ENCODE measurements around the gene OVCA2. TPM values are rescaled to one million over a fixed set of nuclear protein-coding genes. Genes with fewer than 3 reads are reported as not detected.

OVCA2 gene
- total RNA-seq, 1 experiment from 2014 or later, result 27.3 TPM

GRCh38 chr17:2015314-2015713 is 26.5 kb upstream of the OVCA2 start:
- no peak overlapping the region for H3K4me2 ChIP-seq (ENCODE audit: low read length)
- H3K36me3 ChIP-seq (ENCODE audit: control insufficient read depth in 1 of 2, insufficient read depth in 2 of 2, low read length in 2 of 2), result no peaks in the 10 kb centered on the region
- RAD21 ChIA-PET (ENCODE audit: low non-redundant PET in 1 of 2, low total read pairs in 2 of 2, uncharacterized antibody in 2 of 2, unreplicated experiment in 2 of 2), result no interaction called here
- no peaks in the 10 kb centered on the region; a peak in 1 of 4 replicates for H3K9me3 ChIP-seq (ENCODE audit: control insufficient read depth in 1 of 2, insufficient read depth in 1 of 2, low read depth in 1 of 2, low read length in 2 of 2)
- no peak overlapping the region for H3K4me3 ChIP-seq (replicated peaks in 1 of 2; ENCODE audit: low read depth in 1 of 2, low read length in 2 of 2)
- H3K79me2 ChIP-seq (ENCODE audit: insufficient read depth, low read length), result no peaks in the 10 kb centered on the region
- CTCF ChIA-PET, result no interaction called here
- H4K20me1 ChIP-seq (ENCODE audit: insufficient read depth), result no peaks in the 10 kb centered on the region
- no peak overlapping the region for H2AFZ ChIP-seq (ENCODE audit: low read depth, low read length, poor library complexity, severe bottlenecking)
- no peak overlapping the region for H3K27ac ChIP-seq (ENCODE audit: low read depth, low read length)
- TF ChIP-seq SIN3A (IDR thresholded peaks at IDR 0.05; ENCODE audit: low read depth) (no peak), RAD21 (IDR thresholded peaks at IDR 0.05; ENCODE audit: low read depth) (no peak), EZH2phosphoT487 (IDR thresholded peaks at IDR 0.05; ENCODE audit: borderline replicate concordance) (no peak), ZNF274 (IDR thresholded peaks at IDR 0.05; ENCODE audit: low read depth, low read length) (no peak), CTCF (IDR thresholded peaks at IDR 0.05 in 2 of 3, conservative IDR thresholded peaks at IDR 0.05 in 1 of 3; ENCODE audit: borderline replicate concordance in 1 of 3, insufficient read depth in 1 of 3, low read depth in 2 of 3, low read length in 2 of 3) (no peak)
- ATAC-seq (no peak), DNase-seq (ENCODE audit: low read depth, low spot score) (no peak)
- H3K9ac ChIP-seq (ENCODE audit: low read length), result no peak overlapping the region
- intact Hi-C loops (cut with micrococcal nuclease), result no loop called here
- BruUV-seq (replicated peaks), result no TSS peak
- H3K27me3 ChIP-seq (ENCODE audit: insufficient read depth, low read length), result no peaks in the 10 kb centered on the region
- POLR2A ChIA-PET, result no interaction called here
- H3K9me2 ChIP-seq (ENCODE audit: insufficient read depth), result no peaks in the 10 kb centered on the region
- peaks cover 8 to 11% of the 10 kb centered on the region in 2 experiments; a peak in 3 of 4 replicates for H3K4me1 ChIP-seq (ENCODE audit: control insufficient read depth in 1 of 2, insufficient read depth in 2 of 2, low read length in 2 of 2)

- Histone ChIP-seq H3K4me2 (ENCODE audit: low read length) (no peak overlapping the region), H2AFZ (ENCODE audit: low read depth, low read length, poor library complexity, severe bottlenecking) (no peak overlapping the region), H3K4me3 (replicated peaks in 1 of 2; ENCODE audit: low read depth in 1 of 2, low read length in 2 of 2) (no peak overlapping the region), H3K27ac (ENCODE audit: low read depth, low read length) (no peak overlapping the region), H3K79me2 (ENCODE audit: insufficient read depth, low read length) (no peaks in the 10 kb centered on the region), H3K4me1 (ENCODE audit: control insufficient read depth in 1 of 2, insufficient read depth in 2 of 2, low read length in 2 of 2) (peaks cover 5 to 8% of the 10 kb centered on the region in 2 experiments; a peak in 3 of 4 replicates), H3K36me3 (ENCODE audit: control insufficient read depth in 1 of 2, insufficient read depth in 2 of 2, low read length in 2 of 2) (no peaks in the 10 kb centered on the region), H3K9me2 (ENCODE audit: insufficient read depth) (no peaks in the 10 kb centered on the region), H3K27me3 (ENCODE audit: insufficient read depth, low read length) (no peaks in the 10 kb centered on the region), H3K9ac (ENCODE audit: low read length) (no peak overlapping the region), H4K20me1 (ENCODE audit: insufficient read depth) (no peaks in the 10 kb centered on the region), H3K9me3 (ENCODE audit: control insufficient read depth in 1 of 2, insufficient read depth in 1 of 2, low read depth in 1 of 2, low read length in 2 of 2) (no peaks in the 10 kb centered on the region; a peak in 1 of 4 replicates)
- TF ChIP-seq TCF7L2 (IDR thresholded peaks at IDR 0.05; ENCODE audit: borderline replicate concordance, extremely low read depth, insufficient read depth, insufficient read length) (no peak), MAX (IDR thresholded peaks at IDR 0.05) (no peak), EZH2 (IDR thresholded peaks at IDR 0.05) (no peak), SIN3A (IDR thresholded peaks at IDR 0.05; ENCODE audit: low read depth) (no peak), SP1 (IDR thresholded peaks at IDR 0.05; ENCODE audit: low read depth) (no peak)
- ChIA-PET RAD21 (ENCODE audit: low non-redundant PET in 1 of 2, low total read pairs in 2 of 2, uncharacterized antibody in 2 of 2, unreplicated experiment in 2 of 2) (no interaction called here), POLR2A (no interaction called here), CTCF (no interaction called here)
- ATAC-seq, result no peak
- DNase-seq (ENCODE audit: low read depth, low spot score), result no peak
- intact Hi-C loops (cut with micrococcal nuclease), result no loop called here
- no TSS peak for BruUV-seq (replicated peaks)
Observed at GRCh38 chr17:2016494-2016893, 25.3 kb upstream of the OVCA2 start.

Measured in HCT116 (cell line).